OCI-LY3 (cell line): Measurements from ENCODE around the gene BMP7.

Source experiments
- EZH2phosphoT487 ChIP-seq: fragments of 200-600 bp; shearing (Covaris generic); IDR thresholded peaks from 2 replicates; pipeline ENCODE4 v1.6.1; 2018; ENCODE audit warnings: antibody characterized with exemption, mixed run types, low read depth
- TF ChIP-seq, protein P1 (sequence below): fragments of 200-600, 300-600 bp; sonication (generic); IDR thresholded peaks from 2 replicates; pipeline ENCODE4 v1.5.1; 2014; ENCODE audit warnings: antibody characterized with exemption, low read length, low read depth

DNA sequence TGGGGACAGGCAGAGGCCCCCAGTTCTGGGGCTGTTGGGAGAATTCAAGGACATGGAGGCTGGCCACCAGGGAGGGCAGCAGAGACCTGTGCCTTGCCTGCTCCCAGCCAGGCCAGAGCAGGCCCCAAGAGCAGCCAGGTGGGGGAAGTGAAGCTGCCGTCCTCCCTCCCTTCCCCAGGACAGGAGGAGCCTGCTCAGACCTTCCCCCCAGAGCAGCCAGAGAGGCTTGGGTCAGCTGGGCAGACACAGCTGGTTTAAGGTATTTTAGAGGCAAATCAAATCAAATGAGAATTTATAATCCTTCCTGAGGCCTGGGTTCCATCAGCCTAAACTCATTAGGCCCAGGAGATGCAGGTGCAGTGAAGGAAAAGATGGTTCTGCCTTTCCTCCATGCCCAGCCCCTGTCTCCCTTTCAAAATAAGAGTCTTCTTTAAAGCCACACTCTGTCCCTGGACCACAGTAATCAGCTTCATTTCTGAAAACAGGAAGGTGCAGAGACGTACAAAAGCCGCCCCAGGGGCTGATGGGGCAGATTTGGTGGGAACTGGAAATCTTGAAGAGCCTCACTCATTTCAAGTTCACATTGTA is 21.7 kb downstream of the BMP7 start:
- TF ChIP-seq, protein P1, sequence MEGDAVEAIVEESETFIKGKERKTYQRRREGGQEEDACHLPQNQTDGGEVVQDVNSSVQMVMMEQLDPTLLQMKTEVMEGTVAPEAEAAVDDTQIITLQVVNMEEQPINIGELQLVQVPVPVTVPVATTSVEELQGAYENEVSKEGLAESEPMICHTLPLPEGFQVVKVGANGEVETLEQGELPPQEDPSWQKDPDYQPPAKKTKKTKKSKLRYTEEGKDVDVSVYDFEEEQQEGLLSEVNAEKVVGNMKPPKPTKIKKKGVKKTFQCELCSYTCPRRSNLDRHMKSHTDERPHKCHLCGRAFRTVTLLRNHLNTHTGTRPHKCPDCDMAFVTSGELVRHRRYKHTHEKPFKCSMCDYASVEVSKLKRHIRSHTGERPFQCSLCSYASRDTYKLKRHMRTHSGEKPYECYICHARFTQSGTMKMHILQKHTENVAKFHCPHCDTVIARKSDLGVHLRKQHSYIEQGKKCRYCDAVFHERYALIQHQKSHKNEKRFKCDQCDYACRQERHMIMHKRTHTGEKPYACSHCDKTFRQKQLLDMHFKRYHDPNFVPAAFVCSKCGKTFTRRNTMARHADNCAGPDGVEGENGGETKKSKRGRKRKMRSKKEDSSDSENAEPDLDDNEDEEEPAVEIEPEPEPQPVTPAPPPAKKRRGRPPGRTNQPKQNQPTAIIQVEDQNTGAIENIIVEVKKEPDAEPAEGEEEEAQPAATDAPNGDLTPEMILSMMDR = no peak
- no peak for TF ChIP-seq EZH2phosphoT487
